Upper lobe of left lung (tissue), 4 donors: ENCODE measurements around the gene UBE4B.

Source experiments
- CTCF ChIP-seq, 6 experiments: fragments of 450-650 bp in 4 of 6; fragments of 200-600 bp in 2 of 6; sonication (generic) in 2 of 6; IDR thresholded peaks; one replicate each; pipeline ENCODE4 v1.5.1; 2016 to 2019; ENCODE audit warnings: antibody characterized with exemption in 6 of 6
- EP300 ChIP-seq, 4 donors: sonication (generic); formaldehyde crosslinking; IDR thresholded peaks; one replicate each; pipeline ENCODE4 v1.5.1; 2017; ENCODE audit warnings: antibody characterized with exemption in 4 of 4, control low read depth in 2 of 4
- POLR2A ChIP-seq, 4 donors: fragments of 450-650 bp; IDR thresholded peaks; one replicate each; pipeline ENCODE4 v1.5.1; 2016 to 2017; ENCODE audit warnings: antibody characterized with exemption in 4 of 4, mild to moderate bottlenecking in 2 of 4
- POLR2AphosphoS5 ChIP-seq, 2 donors: sonication (generic); formaldehyde crosslinking; IDR thresholded peaks; one replicate each; pipeline ENCODE4 v1.5.1; 2017; ENCODE audit warnings: antibody characterized with exemption in 2 of 2

- TF ChIP-seq CTCF (IDR thresholded peaks at IDR 0.05), result no peak
- no peak for TF ChIP-seq EP300 (IDR thresholded peaks at IDR 0.05)
- TF ChIP-seq POLR2A (IDR thresholded peaks at IDR 0.05), result no peak
- TF ChIP-seq POLR2AphosphoS5 (IDR thresholded peaks at IDR 0.05), result no peak
These were observed 10.0 kb downstream of the UBE4B start for GRCh38 chr1:10042746-10043145.
